SK-N-SH treated with all-trans-retinoic acid at 6 μM for 48 hours (cell line): ENCODE results near the gene PCDHGA1.
"Not testable (repeated sequence)": the region's sequence is repeated elsewhere in the genome, so short reads cannot be mapped to it uniquely, and the experiment has no call there.

Experiments
- ARNTL ChIP-seq: fragments of 450-650 bp; formaldehyde crosslinking; IDR thresholded peaks from 2 replicates; pipeline ENCODE4 v1.5.0; 2020; ENCODE audit warnings: low read depth, mild to moderate bottlenecking, moderate library complexity, borderline replicate concordance
- BACH2 ChIP-seq: fragments of 250-450 bp; sonication (Bioruptor Pico); IDR thresholded peaks from 2 replicates; pipeline ENCODE4 v1.9.0; 2021; ENCODE audit warnings: mild to moderate bottlenecking, borderline replicate concordance
- CREB5 ChIP-seq: fragments of 250-450 bp; sonication (Bioruptor Pico); IDR thresholded peaks from 2 replicates; pipeline ENCODE4 v1.5.1; 2020; ENCODE audit warnings: low read depth, mild to moderate bottlenecking, moderate library complexity
- GLIS3 ChIP-seq: fragments of 250-450 bp; sonication (Bioruptor Pico); IDR thresholded peaks from 2 replicates; pipeline ENCODE4 v1.5.0; 2020; ENCODE audit warnings: mild to moderate bottlenecking, moderate library complexity
- PATZ1 ChIP-seq: fragments of 250-450 bp; sonication (Bioruptor Pico); IDR thresholded peaks from 2 replicates; pipeline ENCODE4 v1.8.0; 2020; ENCODE audit warnings: mild to moderate bottlenecking, moderate library complexity, borderline replicate concordance
- RARB ChIP-seq: fragments of 250-450 bp; sonication (Bioruptor Pico); IDR thresholded peaks from 2 replicates; pipeline ENCODE4 v1.8.0; 2021; ENCODE audit warnings: mild to moderate bottlenecking, moderate library complexity
- SNAI2 ChIP-seq: fragments of 250-450 bp; sonication (Bioruptor Pico); IDR thresholded peaks from 2 replicates; pipeline ENCODE4 v1.5.0; 2020; ENCODE audit warnings: mild to moderate bottlenecking, moderate library complexity
- ZC3H10 ChIP-seq: fragments of 250-450 bp; sonication (Bioruptor Pico); IDR thresholded peaks from 2 replicates; pipeline ENCODE4 v1.5.1; 2021; ENCODE audit warnings: mild to moderate bottlenecking, moderate library complexity
- ZFP3 ChIP-seq: fragments of 250-450 bp; sonication (Bioruptor Pico); IDR thresholded peaks from 2 replicates; pipeline ENCODE4 v1.5.0; 2020; ENCODE audit warnings: mild to moderate bottlenecking, moderate library complexity
- ZFP30 ChIP-seq: fragments of 450-650 bp; formaldehyde crosslinking; IDR thresholded peaks from 2 replicates; pipeline ENCODE4 v1.5.0; 2022; ENCODE audit warnings: mild to moderate bottlenecking, moderate library complexity
- ZNF565 ChIP-seq: fragments of 450-650 bp; formaldehyde crosslinking; conservative IDR thresholded peaks from 2 replicates; pipeline ENCODE4 v1.5.0; 2020; ENCODE audit warnings: low read depth, mild to moderate bottlenecking, moderate library complexity
- ZNF70 ChIP-seq: fragments of 450-650 bp; formaldehyde crosslinking; IDR thresholded peaks from 2 replicates; pipeline ENCODE4 v1.5.0; 2020; ENCODE audit warnings: mild to moderate bottlenecking, moderate library complexity
- ZNF8 ChIP-seq: fragments of 450-650 bp; formaldehyde crosslinking; IDR thresholded peaks from 2 replicates; pipeline ENCODE4 v1.5.0; 2020; ENCODE audit warnings: mild to moderate bottlenecking, moderate library complexity

- TF ChIP-seq ZNF8 (CRISPR knock-in tag); ZNF565 (CRISPR knock-in tag); ZNF70 (CRISPR knock-in tag); PATZ1 (CRISPR knock-in tag); ZFP3; ZFP30; ARNTL (CRISPR knock-in tag); ZC3H10 (CRISPR knock-in tag); SNAI2; RARB (CRISPR knock-in tag); CREB5 (CRISPR knock-in tag); BACH2 (CRISPR knock-in tag); GLIS3 (CRISPR knock-in tag): not testable (repeated sequence)
Measured at GRCh38 chr5:141387557-141388311, 57.4 kb downstream of the PCDHGA1 start, which contains the start of gene PCDHGB4.
